HEK293T (cell line): ENCODE data around the gene PP2D1.

Source experiments
- ARNT ChIP-seq: fragments of 450-650 bp; IDR thresholded peaks from 2 replicates; pipeline ENCODE4 v1.6.1; 2017; ENCODE audit warnings: mild to moderate bottlenecking
- BHLHE40 ChIP-seq: fragments of 450-650 bp; IDR thresholded peaks from 2 replicates; pipeline ENCODE4 v1.6.1; 2016; ENCODE audit warnings: mild to moderate bottlenecking, moderate library complexity, borderline replicate concordance
- ELF4 ChIP-seq: fragments of 450-650 bp; IDR thresholded peaks from 2 replicates; pipeline ENCODE4 v1.6.1; 2017; ENCODE audit warnings: antibody characterized with exemption
- FOXA1 ChIP-seq: fragments of 450-650 bp; IDR thresholded peaks from 2 replicates; pipeline ENCODE4 v1.6.1; 2016; ENCODE audit warnings: mild to moderate bottlenecking
- FOXK2 ChIP-seq: fragments of 450-650 bp; IDR thresholded peaks from 2 replicates; pipeline ENCODE4 v1.6.1; 2016; ENCODE audit warnings: mild to moderate bottlenecking
- FOXM1 ChIP-seq: fragments of 450-650 bp; IDR thresholded peaks from 2 replicates; pipeline ENCODE4 v1.6.1; 2017; ENCODE audit warnings: mild to moderate bottlenecking, borderline replicate concordance
- HDGF ChIP-seq: fragments of 450-650 bp; IDR thresholded peaks from 2 replicates; pipeline ENCODE4 v1.6.1; 2017; ENCODE audit warnings: antibody characterized with exemption, borderline replicate concordance
- LEF1 ChIP-seq: fragments of 450-650 bp; IDR thresholded peaks from 2 replicates; pipeline ENCODE4 v1.6.1; 2017; ENCODE audit warnings: mild to moderate bottlenecking, borderline replicate concordance
- NFRKB ChIP-seq: fragments of 450-650 bp; IDR thresholded peaks from 2 replicates; pipeline ENCODE4 v1.6.1; 2016; ENCODE audit warnings: mild to moderate bottlenecking, moderate library complexity
- PKNOX1 ChIP-seq: fragments of 450-650 bp; IDR thresholded peaks from 2 replicates; pipeline ENCODE4 v1.6.1; 2016
- SP1 ChIP-seq: fragments of 450-650 bp; IDR thresholded peaks from 2 replicates; pipeline ENCODE4 v1.6.1; 2017
- SUZ12 ChIP-seq: fragments of 450-650 bp; IDR thresholded peaks from 2 replicates; pipeline ENCODE4 v1.6.1; 2016; ENCODE audit warnings: mild to moderate bottlenecking
- TARDBP ChIP-seq: fragments of 450-650 bp; IDR thresholded peaks from 2 replicates; pipeline ENCODE4 v1.6.1; 2016
- ZNF384 ChIP-seq: fragments of 450-650 bp; IDR thresholded peaks from 2 replicates; pipeline ENCODE4 v1.6.1; 2016

GRCh38 chr3:20039466-20039764 lies 27.4 kb upstream of the PP2D1 start:
- TF ChIP-seq BHLHE40, result no peak
- TF ChIP-seq TARDBP, result no peak
- no peak for TF ChIP-seq ELF4
- no peak for TF ChIP-seq FOXM1
- TF ChIP-seq FOXA1, result no peak
- TF ChIP-seq ARNT, result no peak
- no peak for TF ChIP-seq NFRKB
- TF ChIP-seq LEF1, result no peak
- TF ChIP-seq ZNF384, result no peak
- no peak for TF ChIP-seq SUZ12
- TF ChIP-seq FOXK2, result no peak
- no peak for TF ChIP-seq HDGF
- TF ChIP-seq SP1, result no peak
- TF ChIP-seq PKNOX1, result no peak
